ENCODE results near the gene MEOX1. TPM values are rescaled to one million over a fixed set of nuclear protein-coding genes. Genes with fewer than 3 reads are reported as not detected.

Gene MEOX1
- total RNA-seq, 1 donor from 2014 or later, result not detected

- DNase-seq (ENCODE audit: low read depth), result no peak
Measured at GRCh38 chr17:43658900-43659299, 2.8 kb downstream of the MEOX1 start.

DNA sequence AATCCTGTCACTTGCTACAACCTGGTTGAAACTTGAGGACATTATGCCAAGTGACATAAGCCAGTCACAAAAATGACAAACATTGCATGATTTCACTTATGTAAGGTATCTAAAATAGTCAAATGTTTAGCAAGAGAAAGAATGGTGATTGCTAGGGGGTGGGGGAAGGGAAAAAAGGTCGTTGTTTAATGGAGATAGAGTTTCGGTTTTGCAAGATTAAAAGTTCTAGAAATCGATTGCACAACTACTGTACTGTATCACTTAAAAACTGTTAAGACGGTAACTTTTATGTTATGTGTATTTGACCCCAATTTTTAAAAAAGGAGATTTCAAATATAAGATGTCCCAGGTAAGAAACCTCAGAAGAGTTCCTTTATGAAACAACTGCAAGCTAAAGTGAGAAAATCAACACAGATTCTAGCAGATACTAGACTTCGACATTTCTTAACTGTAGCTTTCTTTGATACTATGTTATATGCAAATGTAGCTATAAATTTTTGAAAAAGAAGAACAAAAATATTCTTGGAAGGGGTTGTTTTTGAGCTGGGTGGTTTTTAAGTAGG is 5.9 kb downstream of the MEOX1 start:
- no peak for DNase-seq (ENCODE audit: low read depth)

DNA sequence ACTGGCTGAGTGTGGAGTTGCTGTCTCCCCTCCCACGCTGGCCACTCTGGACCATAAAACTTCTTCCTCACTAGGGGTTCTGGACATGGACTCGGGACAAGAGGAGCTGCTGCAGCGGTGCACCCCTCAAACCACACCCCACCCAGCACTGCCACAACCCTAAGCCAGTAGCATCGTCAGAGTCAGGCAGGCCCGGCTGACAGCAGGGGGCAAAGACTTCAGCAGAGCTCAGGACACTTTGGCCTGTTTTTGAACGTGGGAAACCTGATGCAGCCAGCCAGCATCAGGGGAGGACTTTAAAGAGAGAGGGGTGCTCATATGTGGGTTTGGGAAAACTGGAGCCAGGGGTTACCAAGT is 9.6 kb downstream of the MEOX1 start:
- no peak for DNase-seq (ENCODE audit: low read depth)

GRCh38 chr17:43650471-43650870 is 11.3 kb downstream of the MEOX1 start:
- DNase-seq (ENCODE audit: low read depth), result no peak

DNA sequence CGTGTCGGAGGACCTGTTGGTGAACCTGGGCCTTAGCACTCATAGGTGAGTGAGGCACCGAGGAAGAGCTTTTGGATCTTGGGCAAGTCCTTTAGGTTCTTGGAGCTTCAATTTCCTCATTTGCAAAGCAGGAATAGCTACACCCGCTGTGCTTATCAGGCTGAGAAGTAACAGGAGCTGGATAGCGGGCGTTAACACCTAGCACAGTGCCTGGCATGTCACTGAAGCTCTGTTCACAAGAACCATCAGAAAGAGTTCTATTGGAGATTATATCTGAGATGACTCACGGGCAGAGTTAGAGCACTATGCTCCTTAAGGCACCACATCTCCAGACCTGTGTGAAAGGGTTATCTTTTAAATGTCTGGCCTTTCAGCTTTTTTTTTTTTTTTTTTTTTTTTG is 12.8 kb downstream of the MEOX1 start:
- no peak for DNase-seq (ENCODE audit: low read depth)

- DNase-seq (ENCODE audit: low read depth), result no peak
Measured at GRCh38 chr17:43645765-43646481, 15.8 kb downstream of the MEOX1 start.

- DNase-seq (ENCODE audit: low read depth), result no peak
Measured at GRCh38 chr17:43645450-43645764, 16.3 kb downstream of the MEOX1 start.

- no peak for DNase-seq (ENCODE audit: low read depth)
Measured at GRCh38 chr17:43644081-43644480, 17.6 kb downstream of the MEOX1 start.

DNA sequence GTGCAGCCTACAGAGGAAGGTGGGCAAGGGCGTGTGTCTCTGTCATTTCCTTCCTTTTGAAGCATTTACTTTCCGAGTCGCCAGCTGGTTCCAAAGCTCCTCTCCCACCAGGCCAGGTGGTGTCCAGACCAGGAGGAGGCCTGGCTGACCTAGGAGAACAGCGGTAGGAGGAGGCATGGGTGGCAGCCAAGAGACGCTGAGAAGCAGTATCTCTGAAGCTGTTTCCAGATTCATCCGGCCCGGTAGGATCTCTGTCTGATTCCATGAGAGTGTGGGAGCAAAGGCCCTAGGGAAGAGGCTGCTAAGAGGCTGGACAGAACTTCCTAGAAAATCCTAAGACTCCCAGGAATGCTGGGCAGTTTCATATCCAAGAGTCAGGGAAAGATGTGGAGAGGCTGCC is 20.3 kb downstream of the MEOX1 start:
- DNase-seq (ENCODE audit: low read depth), result no peak

DNA sequence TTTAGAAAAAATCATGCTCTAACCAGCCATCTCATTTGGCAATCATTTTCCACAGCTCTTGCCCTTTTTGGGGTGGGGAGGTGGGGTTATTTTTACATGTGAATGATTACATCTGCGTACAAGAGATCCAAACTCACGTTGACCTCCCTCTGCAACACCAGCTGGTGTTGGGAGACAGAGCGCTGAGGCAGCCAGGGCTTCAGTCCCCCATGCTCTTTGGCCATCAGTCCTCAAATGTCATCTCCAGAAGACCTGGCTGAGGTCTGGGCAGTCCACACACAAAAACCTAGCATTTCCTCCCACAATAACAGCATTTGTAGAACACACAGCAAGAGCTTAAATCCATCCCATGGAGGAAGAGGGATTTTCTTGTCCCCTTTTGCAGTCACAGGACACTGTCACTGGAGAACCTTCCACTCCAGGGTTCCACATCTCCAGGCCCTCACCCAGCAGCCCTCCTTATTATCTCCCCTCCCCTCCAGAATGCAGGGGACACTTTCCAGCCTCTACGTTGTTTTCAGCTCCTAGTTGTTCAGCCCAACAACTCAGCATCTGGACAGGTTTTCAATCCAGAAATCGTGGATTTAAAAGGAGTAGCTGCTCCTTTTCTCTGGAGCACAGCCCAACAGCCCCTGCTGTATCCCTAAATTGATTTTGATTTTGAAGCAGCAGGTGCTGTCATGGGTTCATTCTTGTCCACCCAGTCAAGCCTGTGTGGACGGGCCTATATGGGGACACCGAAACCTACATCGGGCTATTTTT is 21.1 kb downstream of the MEOX1 start:
- DNase-seq (ENCODE audit: low read depth), result no peak

- DNase-seq (ENCODE audit: low read depth), result no peak
Measured at GRCh38 chr17:43637563-43638323, 24.0 kb downstream of the MEOX1 start.

GRCh38 chr17:43636426-43636825 is 25.3 kb downstream of the MEOX1 start:
- DNase-seq (ENCODE audit: low read depth), result peak; percentile 56

DNA sequence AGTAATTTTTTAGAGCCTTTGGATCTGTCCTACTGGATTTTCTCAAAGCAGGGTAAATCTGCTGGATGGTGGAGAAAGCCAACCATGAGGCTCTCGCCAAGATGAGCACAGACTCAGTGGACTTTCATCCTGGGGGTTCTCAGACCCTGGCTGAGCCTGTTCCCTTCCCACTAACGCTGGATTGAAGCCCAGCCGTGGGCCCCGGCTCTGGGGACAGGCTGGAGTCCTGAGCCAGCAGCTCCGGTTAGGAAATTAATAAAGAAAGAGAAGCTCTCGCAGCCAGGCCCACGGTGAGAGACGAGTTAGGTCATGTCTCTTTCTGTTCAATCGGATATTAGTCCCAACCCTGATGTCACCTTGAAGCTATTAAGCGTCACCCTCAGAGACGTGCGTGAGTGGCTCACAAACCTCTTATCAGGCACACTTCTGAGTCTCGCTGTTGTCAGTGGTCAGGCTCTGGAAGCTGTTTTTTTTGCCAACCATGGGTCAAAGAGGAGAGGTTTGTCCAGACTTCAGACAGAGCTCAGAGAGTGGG is 27.1 kb downstream of the MEOX1 start:
- DNase-seq (ENCODE audit: low read depth), result no peak

GRCh38 chr17:43632221-43632620 is 29.5 kb downstream of the MEOX1 start:
- no peak for DNase-seq (ENCODE audit: low read depth)

GRCh38 chr17:43631429-43631828 is 30.3 kb downstream of the MEOX1 start:
- DNase-seq (ENCODE audit: low read depth), result no peak

DNA sequence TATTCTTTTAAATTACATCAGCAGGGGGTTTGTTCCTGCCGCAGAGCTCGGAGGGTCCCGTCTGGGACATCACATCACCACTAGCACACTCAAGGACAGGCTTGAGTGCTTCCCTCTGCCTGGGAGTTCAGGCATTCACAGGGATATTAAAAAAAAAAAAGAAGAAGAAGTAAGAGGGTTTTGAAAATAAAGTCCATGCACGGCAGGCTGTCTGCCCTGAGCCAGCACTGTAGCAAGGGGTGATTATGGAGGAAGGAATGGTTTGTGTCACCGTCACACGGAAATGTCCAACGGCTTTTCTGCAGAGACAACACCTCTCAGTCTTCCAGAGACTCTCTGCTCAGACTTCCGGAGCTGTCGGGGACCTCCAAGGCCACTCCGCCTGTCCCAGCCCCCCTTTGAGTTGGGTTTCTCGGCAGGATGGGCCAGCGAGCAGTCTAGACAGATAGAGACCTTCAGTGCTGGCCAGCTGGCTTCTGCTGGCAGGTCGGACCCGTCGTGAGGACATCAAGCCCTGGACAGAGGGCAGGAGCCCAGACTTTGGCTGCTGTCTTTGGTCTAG is 33.6 kb downstream of the MEOX1 start:
- no peak for DNase-seq (ENCODE audit: low read depth)

DNA sequence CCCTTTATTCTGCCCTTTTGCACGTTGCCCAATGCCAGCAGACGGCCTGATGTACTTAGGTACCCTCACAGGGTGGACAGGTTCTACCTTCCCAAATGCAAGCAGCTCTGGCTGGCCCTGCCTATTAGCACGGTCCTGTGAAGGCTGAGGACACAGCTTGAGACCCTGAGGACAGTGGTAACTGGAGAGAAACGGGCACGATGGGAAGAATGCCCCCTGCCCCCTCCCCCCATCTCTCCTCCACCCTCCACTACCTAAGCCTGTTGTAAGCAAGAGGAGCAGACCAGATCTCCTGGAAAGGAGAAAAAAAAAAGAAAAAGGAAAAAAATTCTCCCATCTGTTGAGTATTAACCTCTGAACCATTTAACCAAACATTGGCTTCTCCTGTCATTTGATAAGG is 34.1 kb downstream of the MEOX1 start:
- DNase-seq (ENCODE audit: low read depth), result no peak

- DNase-seq (ENCODE audit: low read depth), result no peak
Measured at GRCh38 chr17:43626023-43626422, 35.7 kb downstream of the MEOX1 start.

DNA sequence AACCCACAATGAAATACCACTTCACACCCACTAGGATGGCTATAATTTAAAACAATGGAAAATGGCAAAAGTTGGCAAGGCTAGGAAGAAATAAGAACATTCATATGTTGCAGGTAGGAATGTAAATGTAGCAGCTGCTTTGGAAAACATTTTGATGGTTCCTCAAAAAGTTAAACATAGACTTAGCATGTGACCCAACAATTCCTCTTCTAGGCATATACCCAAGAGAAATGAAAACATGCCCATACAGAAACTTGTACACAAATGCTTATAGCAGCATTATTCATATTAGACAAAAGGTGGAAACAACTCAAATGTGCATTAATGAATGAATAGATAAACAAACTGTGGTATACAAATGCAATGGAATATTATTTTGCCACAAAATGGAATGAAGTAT is 36.1 kb downstream of the MEOX1 start:
- DNase-seq (ENCODE audit: low read depth), result no peak

- DNase-seq (ENCODE audit: low read depth), result no peak
Measured at GRCh38 chr17:43620581-43620980, 41.1 kb downstream of the MEOX1 start.

DNA sequence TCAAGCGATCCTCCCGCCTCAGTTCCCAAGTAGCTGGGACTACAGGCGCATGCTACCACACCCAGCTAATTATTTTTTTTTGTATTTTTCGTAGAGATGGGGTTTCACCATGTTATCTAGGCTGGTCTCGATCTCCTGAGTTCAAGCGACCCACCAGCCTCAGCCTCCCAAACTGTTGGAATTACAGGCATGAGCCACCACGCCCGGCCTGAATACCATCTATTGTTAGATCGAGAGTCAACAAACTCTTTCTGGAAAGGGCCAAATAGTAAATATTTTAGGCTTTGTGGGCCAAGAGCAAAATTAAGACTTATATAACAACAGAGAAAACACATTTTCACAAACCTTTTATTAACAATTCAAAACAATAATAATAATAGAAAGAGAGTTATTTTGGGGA is 41.6 kb downstream of the MEOX1 start:
- DNase-seq (ENCODE audit: low read depth), result no peak

GRCh38 chr17:43619705-43620104 is 42.0 kb downstream of the MEOX1 start:
- DNase-seq (ENCODE audit: low read depth), result no peak

All from renal cortical epithelial cell (primary cell).